ENCODE data around the gene CCL3. TPM values are rescaled to one million over a fixed set of nuclear protein-coding genes. Genes with fewer than 3 reads are reported as not detected.

Gene CCL3
- total RNA-seq: 1 to 10 TPM; 3.7 to 4.1 TPM

DNA sequence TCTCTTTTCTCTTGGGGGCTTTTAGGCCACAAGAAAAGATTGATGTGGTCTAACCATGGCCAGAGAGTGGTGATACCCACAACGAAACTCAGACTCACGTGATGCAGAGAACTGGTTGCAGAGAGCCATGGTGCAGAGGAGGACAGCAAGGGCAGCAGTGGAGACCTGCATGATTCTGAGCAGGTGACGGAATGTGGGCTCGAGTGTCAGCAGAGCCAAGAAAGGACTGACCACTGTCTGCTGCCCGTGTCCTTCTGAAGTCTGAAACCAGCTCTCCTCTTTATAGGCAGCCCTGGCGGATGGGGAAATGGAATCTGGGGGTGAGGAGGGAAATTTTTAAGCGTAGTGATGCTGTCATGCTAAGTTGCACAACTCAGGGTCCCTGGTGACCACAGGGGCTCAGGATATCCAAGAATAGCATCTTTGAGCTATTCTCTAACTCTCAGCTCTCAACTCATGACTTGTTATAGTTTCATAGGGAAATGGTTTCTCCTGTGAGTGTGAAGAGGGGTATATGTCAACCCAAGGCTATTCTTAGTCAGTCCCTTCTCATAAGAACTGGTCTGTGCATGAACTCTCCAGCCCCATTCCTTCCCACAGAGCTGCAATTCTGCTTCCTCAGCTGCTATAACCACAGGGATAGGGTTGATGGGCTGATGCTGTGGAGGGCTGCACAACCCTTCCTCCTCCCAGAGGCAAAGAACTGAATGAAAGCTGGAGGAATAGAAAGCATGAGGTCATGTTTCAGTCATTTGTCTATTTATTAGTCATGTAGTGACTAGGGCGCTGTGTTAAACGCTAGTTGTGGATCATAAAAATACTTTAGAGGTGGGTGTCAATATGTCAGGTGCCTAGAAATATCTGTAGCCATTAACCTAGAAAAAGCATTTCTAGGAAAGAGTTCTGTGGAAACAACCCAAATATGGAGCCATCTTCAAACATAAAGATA lies at the start of gene CCL3:
Gene CCL3 (minus strand): TSS at position 256 of the 949 bp plus-strand sequence. CDS start 85 bp downstream, at position 171.
- Mint-ChIP-seq H3K4me3 (no peak within 1 kb of the TSS), H3K27me3 (peaks cover 22% of the 10 kb centered on the region), H3K27ac (peak within 1 kb of the TSS; percentile 4), H3K9me3 (no peaks in the 10 kb centered on the region), H3K4me1 (peaks cover 28% of the 10 kb centered on the region), H3K36me3 (ENCODE audit: low read depth) (no peaks in the 10 kb centered on the region)
- no peak for DNase-seq
- ChIA-PET POLR2A (no interaction called here), CTCF (interaction anchor here (0.6 to 1.7 kb wide), 5 partner anchors 16 to 199 kb away, joined by 3 to 5 read pairs (median 4); no protein-coding TSS in a partner anchor)

DNA sequence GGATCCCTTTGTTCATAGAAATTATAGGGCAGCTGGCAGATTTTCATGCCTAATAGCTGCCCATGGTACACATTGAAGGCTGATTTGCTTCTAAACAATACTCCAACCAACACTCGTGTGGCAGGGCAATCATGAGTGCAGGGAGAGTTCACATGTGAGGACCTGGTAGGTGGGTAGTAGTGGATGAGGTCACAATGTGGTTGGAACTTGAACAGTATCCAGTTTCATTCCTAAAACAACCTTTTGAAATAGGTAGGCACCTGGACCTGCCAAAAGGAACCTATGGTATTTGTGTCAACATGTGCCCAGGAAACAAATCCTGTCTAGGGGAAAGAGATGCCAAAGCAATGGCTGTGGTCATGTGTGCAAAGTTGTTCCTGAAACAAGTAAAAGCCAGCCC lies 46.5 kb upstream of the CCL3 start:
- H3K27me3 Mint-ChIP-seq: peaks cover 20% of the 10 kb centered on the region
- H3K4me3 Mint-ChIP-seq: no peak overlapping the region

DNA sequence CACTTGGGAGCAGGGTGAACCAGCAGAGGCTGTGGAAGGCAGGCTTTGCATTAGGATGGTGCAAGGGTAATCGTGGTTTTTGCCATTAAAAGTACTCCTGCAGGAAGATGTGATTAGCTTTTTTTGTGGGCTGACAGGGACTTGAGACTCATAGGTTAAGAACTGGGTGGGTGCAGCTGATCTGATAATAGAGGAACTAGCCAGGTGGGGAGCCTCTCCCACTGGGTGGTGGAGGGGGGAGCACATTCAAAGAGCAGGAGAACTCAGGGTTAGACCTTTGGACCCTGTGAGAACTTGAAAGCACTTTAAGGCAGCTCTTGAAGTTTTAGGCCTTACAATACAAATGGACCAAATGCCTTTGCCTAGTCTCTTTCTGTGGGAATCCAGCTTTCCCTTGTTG lies 46.1 kb upstream of the CCL3 start:
- CTCF ChIA-PET: interaction anchor here (0.7 kb wide), 1 partner anchor 13 kb away, joined by 3 read pairs; no protein-coding TSS in a partner anchor
- H3K4me1 Mint-ChIP-seq: no peaks in the 10 kb centered on the region
- H3K27ac Mint-ChIP-seq: no peak overlapping the region
- H3K27me3 Mint-ChIP-seq: peaks cover 21% of the 10 kb centered on the region
- POLR2A ChIA-PET: no interaction called here
- no peak overlapping the region for H3K4me3 Mint-ChIP-seq
- H3K9me3 Mint-ChIP-seq: no peaks in the 10 kb centered on the region
- H3K36me3 Mint-ChIP-seq (ENCODE audit: low read depth): no peaks in the 10 kb centered on the region
- DNase-seq: no peak

More for the DNA sequence above, 46.5 kb upstream of the CCL3 start:
- Mint-ChIP-seq H3K27ac (no peak overlapping the region), H3K36me3 (ENCODE audit: low read depth) (no peaks in the 10 kb centered on the region), H3K4me1 (no peaks in the 10 kb centered on the region), H3K9me3 (no peaks in the 10 kb centered on the region)
- POLR2A ChIA-PET: no interaction called here
- no peak for DNase-seq
- CTCF ChIA-PET: interaction anchor here (0.7 kb wide), 1 partner anchor 13 kb away, joined by 3 read pairs; no protein-coding TSS in a partner anchor

DNA sequence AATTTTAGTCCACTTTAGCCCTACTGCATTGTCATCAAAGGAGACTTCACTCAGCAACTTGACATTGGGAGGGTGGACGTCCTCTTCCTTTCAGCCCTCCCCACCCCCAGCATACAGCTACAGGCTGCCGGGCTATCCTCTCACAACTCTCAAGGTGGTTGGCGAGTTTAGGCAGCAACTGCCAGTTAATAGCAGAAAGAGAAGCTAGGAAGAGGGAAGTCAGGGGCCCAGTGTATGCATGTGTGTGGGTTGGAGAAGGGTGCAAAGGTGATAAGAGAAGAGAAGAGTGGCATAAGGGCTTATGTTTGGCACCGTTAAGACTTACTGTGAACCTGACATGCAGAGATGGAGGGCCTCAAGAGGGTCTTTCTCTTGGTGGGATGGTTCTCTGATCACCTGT lies 45.5 kb upstream of the CCL3 start:
- ChIA-PET CTCF (no interaction called here), POLR2A (no interaction called here)
- DNase-seq: no peak
- no peaks in the 10 kb centered on the region for H3K36me3 Mint-ChIP-seq (ENCODE audit: low read depth)
- H3K4me3 Mint-ChIP-seq: no peak overlapping the region
- H3K4me1 Mint-ChIP-seq: no peaks in the 10 kb centered on the region
- no peaks in the 10 kb centered on the region for H3K9me3 Mint-ChIP-seq
- no peak overlapping the region for H3K27ac Mint-ChIP-seq
- H3K27me3 Mint-ChIP-seq: peaks cover 17% of the 10 kb centered on the region

DNA sequence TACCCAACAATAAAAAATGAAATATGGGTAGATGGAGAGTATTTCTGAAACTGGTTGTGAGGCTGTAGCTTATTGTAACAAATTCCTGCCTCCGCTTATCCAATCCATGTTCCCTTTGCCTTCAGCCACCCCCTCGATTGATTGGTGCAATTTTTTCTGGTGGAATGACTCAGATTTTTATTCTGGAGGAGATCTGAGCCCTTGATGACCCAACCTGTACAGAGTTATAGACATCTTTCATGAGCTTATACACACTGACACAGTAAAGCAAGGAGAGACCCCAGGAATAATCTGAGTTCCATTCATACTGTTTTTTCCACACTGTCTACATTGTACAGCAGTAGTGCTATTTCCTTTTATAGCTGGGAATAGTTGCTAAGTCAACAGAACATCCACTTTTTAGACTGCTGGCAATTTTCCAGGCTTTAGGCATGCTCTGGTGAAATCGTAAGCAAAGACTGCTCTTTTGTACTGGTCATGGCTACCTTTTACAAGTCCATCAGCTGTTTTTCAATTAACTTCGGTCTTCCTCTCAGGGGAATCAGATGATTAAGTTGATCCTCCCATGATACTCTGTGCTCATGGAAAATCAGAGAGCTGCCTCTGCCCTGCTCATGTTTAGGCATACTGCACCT lies 43.8 kb upstream of the CCL3 start:
- H3K27me3 Mint-ChIP-seq: peaks cover 26% of the 10 kb centered on the region
- no peak overlapping the region for H3K4me3 Mint-ChIP-seq
- H3K27ac Mint-ChIP-seq: no peak overlapping the region
- ChIA-PET CTCF (interaction anchor here (0.5 kb wide), 1 partner anchor 293 kb away, joined by 3 read pairs; no protein-coding TSS in a partner anchor), POLR2A (interaction anchor here (0.6 kb wide), 1 partner anchor 203 kb away, joined by 4 read pairs; no protein-coding TSS in a partner anchor)
- DNase-seq: no peak
- H3K9me3 Mint-ChIP-seq: no peaks in the 10 kb centered on the region
- H3K4me1 Mint-ChIP-seq: no peaks in the 10 kb centered on the region
- no peaks in the 10 kb centered on the region for H3K36me3 Mint-ChIP-seq (ENCODE audit: low read depth)

DNA sequence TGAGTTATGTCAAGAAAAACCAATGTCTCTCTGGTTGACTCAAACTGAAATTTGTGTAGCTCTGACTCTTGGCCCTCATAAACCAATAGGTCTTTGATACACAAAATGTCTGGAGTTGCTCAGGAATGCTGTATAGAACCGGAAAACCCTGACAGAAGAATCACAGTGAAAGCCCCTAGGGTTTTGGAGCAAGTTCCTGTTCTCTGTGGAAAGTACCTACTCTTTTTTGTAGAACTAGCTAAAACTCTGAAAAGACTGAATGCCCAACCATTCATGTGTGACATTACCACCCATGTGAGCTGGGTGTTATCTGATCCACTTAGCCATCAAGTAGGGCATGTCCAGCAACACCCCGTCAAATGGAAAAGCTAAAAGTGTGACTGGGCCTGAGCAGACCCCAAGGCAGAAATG lies 42.5 kb upstream of the CCL3 start:
- ChIA-PET CTCF (interaction anchor here (1.5 kb wide), 1 partner anchor 17 kb away, joined by 5 read pairs; no protein-coding TSS in a partner anchor), POLR2A (no interaction called here)
- Mint-ChIP-seq H3K4me1 (no peaks in the 10 kb centered on the region), H3K27ac (no peak overlapping the region), H3K9me3 (no peaks in the 10 kb centered on the region), H3K4me3 (no peak overlapping the region), H3K27me3 (peaks cover 24% of the 10 kb centered on the region), H3K36me3 (ENCODE audit: low read depth) (no peaks in the 10 kb centered on the region)
- DNase-seq: no peak

DNA sequence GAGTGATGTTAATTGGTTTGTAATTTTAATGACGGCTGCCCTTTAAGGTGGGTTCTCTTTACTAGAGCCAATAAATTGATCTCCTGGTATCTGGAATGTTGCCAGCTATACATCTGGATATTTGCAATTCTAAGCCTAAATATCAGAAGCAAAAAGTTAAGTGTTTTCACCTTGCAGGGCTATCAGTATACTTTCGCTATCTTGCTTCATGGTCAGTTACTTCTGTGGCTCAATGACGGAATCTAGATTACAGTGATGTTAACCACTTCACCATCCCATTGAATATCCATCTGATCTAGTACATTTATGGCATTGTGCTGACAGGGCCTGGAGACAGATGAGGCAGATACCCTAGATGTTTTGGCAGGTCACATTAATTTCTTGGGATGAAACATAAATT lies 42.0 kb upstream of the CCL3 start:
- DNase-seq: no peak
- POLR2A ChIA-PET: no interaction called here
- Mint-ChIP-seq H3K27ac (no peak overlapping the region), H3K27me3 (peaks cover 21% of the 10 kb centered on the region), H3K9me3 (no peaks in the 10 kb centered on the region), H3K4me1 (no peaks in the 10 kb centered on the region), H3K36me3 (ENCODE audit: low read depth) (no peaks in the 10 kb centered on the region), H3K4me3 (no peak overlapping the region)
- CTCF ChIA-PET: interaction anchor here (1.5 kb wide), 1 partner anchor 17 kb away, joined by 5 read pairs; no protein-coding TSS in a partner anchor

DNA sequence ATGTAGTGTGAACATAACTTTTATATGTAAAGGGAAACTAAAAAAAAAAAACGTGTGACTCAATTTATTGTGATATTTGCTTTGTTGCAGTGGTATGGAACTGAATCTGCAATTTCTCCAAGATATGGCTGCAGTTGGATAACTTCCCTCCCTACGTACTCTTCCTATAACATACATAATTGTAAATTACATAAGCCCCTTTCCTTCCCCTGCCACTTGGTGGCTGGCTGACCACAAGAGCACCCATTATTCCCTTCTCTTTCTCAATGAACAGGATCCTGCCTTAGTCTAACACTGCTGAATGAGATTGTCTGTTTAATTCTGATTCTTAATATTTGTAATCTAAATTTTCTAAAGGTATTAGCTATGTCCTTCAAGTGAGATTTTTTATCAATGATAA lies 41.5 kb upstream of the CCL3 start:
- H3K9me3 Mint-ChIP-seq: no peaks in the 10 kb centered on the region
- no peak overlapping the region for H3K27ac Mint-ChIP-seq
- H3K36me3 Mint-ChIP-seq (ENCODE audit: low read depth): no peaks in the 10 kb centered on the region
- no peaks in the 10 kb centered on the region for H3K4me1 Mint-ChIP-seq
- H3K27me3 Mint-ChIP-seq: peaks cover 20% of the 10 kb centered on the region
- ChIA-PET POLR2A (no interaction called here), CTCF (interaction anchor here (1.5 kb wide), 1 partner anchor 18 kb away, joined by 5 read pairs; no protein-coding TSS in a partner anchor)
- no peak overlapping the region for H3K4me3 Mint-ChIP-seq
- DNase-seq: no peak

DNA sequence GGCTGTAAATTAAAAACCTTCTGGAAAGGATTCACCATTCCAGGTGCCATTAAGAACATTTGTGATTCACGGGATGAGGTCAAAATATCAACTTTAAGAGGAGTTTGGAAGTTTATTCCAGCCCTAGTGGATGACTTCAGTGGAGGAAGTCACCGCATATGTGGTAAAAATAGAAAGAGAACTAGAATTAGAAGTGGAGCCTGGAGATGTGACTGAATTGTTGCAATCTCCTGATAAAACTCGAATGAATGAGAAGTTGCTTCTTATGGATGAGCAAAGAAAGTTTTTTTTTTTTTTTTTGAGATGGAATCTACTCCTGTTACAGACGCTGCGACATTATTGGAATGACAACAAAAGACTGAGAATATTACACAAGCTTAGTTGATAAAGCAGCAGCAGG lies 40.4 kb upstream of the CCL3 start:
- Mint-ChIP-seq H3K27me3 (peaks cover 20% of the 10 kb centered on the region), H3K27ac (no peak overlapping the region), H3K9me3 (peaks cover 6% of the 10 kb centered on the region), H3K4me1 (no peaks in the 10 kb centered on the region), H3K4me3 (no peak overlapping the region), H3K36me3 (ENCODE audit: low read depth) (peaks cover 2% of the 10 kb centered on the region)
- no peak for DNase-seq
- CTCF ChIA-PET: interaction anchor here (0.6 kb wide), 1 partner anchor 182 kb away, joined by 3 read pairs; no protein-coding TSS in a partner anchor
- POLR2A ChIA-PET: no interaction called here

DNA sequence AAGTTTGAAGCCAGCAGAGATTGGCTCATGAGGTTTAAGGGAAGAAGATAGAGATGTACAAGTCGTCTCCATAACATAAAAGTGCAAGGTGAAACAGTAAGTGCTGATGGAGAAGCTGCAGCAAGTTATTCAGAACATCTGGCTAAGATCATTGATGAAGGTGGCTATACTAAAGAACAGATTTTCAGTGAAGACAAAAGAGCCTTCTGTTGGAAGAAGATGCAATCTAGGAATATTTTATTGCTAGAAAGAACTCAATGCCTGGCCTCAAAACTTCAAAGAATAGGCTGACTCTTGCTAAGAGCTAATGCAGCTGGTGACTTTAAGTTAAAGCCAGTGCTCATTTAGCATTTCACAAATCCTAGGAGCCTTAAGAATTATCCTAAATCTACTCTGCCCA lies 39.7 kb upstream of the CCL3 start:
- Mint-ChIP-seq H3K4me1 (no peaks in the 10 kb centered on the region), H3K27ac (no peak overlapping the region), H3K4me3 (no peak overlapping the region), H3K27me3 (peaks cover 20% of the 10 kb centered on the region), H3K9me3 (peaks cover 6% of the 10 kb centered on the region), H3K36me3 (ENCODE audit: low read depth) (peaks cover 2% of the 10 kb centered on the region)
- POLR2A ChIA-PET: no interaction called here
- DNase-seq: no peak
- CTCF ChIA-PET: no interaction called here

DNA sequence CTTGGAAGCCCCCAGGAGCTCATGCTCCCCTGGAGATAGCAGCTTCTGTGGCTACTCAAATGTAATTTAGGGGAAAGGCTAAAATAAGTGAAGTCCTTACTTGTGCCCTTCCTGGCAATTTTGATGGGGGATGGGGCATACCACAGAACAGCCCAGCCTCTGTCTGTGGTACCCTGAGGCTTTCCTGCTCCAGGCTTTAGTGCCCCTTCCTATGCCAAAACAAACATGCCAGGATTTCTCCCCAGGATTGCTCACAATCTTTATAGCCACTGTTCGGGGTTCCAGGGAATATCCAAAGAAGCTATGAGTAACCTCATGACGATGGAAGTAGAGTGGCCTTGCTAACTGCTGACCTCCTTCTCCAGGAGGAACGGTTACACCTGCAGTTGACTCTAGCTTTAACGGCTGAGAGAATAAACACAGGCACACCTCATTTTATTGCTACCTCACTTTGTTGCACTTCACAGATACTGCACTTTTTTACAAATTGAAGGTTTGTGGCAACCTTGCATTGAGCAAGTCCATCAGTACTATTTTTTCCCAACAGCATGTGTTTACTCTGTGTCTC lies 38.6 kb upstream of the CCL3 start:
- CTCF ChIA-PET: interaction anchor here (0.6 kb wide), 1 partner anchor 301 kb away, joined by 3 read pairs; no protein-coding TSS in a partner anchor
- H3K9me3 Mint-ChIP-seq: peaks cover 10% of the 10 kb centered on the region
- H3K36me3 Mint-ChIP-seq (ENCODE audit: low read depth): peaks cover 2% of the 10 kb centered on the region

DNA sequence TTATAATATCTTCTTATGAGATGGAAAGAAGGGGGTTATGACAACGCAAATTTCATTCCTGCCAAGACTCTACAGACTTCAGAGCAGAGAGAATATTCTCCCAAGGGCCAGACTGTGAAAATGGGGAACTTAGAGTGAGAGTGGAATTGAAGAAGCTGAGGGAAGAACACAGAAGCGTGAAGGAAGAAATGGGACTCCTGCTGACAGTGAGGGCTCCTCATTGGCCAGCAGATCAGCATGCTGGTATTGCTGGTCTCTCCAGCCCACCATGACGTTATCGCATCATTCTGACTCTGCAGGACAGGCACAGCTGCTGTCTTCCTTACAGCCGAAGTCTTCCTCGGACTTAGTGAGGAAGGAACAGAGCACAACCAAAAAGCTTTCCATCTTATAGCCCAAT lies 38.0 kb upstream of the CCL3 start:
- DNase-seq: no peak
- H3K9me3 Mint-ChIP-seq: peaks cover 10% of the 10 kb centered on the region
- peaks cover 19% of the 10 kb centered on the region for H3K27me3 Mint-ChIP-seq
- H3K36me3 Mint-ChIP-seq (ENCODE audit: low read depth): peaks cover 2% of the 10 kb centered on the region
- POLR2A ChIA-PET: no interaction called here
- H3K4me1 Mint-ChIP-seq: no peaks in the 10 kb centered on the region
- no peak overlapping the region for H3K27ac Mint-ChIP-seq
- H3K4me3 Mint-ChIP-seq: no peak overlapping the region
- CTCF ChIA-PET: no interaction called here

More for the DNA sequence above, 38.6 kb upstream of the CCL3 start:
- DNase-seq: no peak
- Mint-ChIP-seq H3K4me1 (no peaks in the 10 kb centered on the region), H3K4me3 (no peak overlapping the region), H3K27ac (no peak overlapping the region), H3K27me3 (peaks cover 23% of the 10 kb centered on the region)
- POLR2A ChIA-PET: no interaction called here
